Mononuclear cell (primary cell): ENCODE results near the gene CCDC116. TPM values are rescaled to one million over a fixed set of nuclear protein-coding genes. Genes with fewer than 3 reads are reported as not detected.
"Not testable (repeated sequence)": the region's sequence is repeated elsewhere in the genome, so short reads cannot be mapped to it uniquely, and the experiment has no call there.

Source experiments
- H3K27me3 ChIP-seq: 2 replicates; pipeline ENCODE4 v1.6.0; 2011; ENCODE audit warnings: low read length, control low read depth; ENCODE audit not compliant: insufficient read depth
- H3K4me1 ChIP-seq: 2 replicates; pipeline ENCODE4 v1.5.1; 2011; ENCODE audit warnings: mild to moderate bottlenecking, low read length, control low read depth; ENCODE audit not compliant: insufficient read depth
- H3K4me3 ChIP-seq: 2 replicates; pipeline ENCODE4 v1.5.1; 2011; ENCODE audit warnings: mild to moderate bottlenecking, low read length, moderate library complexity
- H3K9me3 ChIP-seq: 2 replicates; pipeline ENCODE4 v1.5.1; 2011; ENCODE audit warnings: low read depth, mild to moderate bottlenecking, control low read depth, low read length
- total RNA-seq: library from RNA; depleted of rRNA; stranded (reverse); fragments of >200 nt; gene quantifications from one replicate; pipeline ENCODE4 v1.2.3, GENCODE V29; 2012

Gene CCDC116
- total RNA-seq, 1 donor, result not detected

- Histone ChIP-seq H3K9me3 (no peaks in the 10 kb centered on the region), H3K4me3 (no peak overlapping the region), H3K27me3 (no peaks in the 10 kb centered on the region), H3K4me1 (peaks cover 7% of the 10 kb centered on the region)
Measured at GRCh38 chr22:21672107-21672629, 39.6 kb downstream of the CCDC116 start.

GRCh38 chr22:21673534-21674321 is 41.2 kb downstream of the CCDC116 start:
- Histone ChIP-seq H3K4me3 (no peak overlapping the region), H3K4me1 (no peaks in the 10 kb centered on the region), H3K27me3 (no peaks in the 10 kb centered on the region), H3K9me3 (no peaks in the 10 kb centered on the region)

DNA sequence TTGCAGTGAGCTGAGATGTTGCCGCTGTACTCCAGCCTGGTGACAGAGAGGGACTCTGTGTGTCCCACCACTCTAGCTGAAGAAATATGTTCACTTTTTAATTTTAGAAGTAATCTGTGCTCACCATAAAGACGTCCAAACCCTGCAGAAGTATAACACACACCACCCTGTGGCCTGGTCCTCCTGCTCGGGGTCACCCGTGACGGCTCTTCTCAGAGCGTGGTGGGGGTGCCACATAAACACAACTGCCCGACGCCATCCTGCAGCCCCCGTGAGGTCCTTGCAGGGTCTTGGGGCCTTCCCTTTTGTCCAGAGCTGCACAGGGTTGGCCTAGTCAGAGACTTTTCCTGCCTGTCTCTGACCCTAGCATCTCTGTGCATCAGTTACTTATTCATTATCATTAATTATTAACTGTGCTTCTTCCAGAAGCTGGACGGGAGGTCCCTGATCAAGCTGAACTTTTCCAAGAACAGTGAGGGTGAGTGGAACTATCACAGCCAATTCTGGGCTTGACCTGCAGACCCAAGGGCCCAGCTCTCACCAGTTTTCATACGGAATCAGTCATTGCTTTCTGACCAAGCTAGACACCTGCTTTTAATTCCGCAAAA is 42.2 kb downstream of the CCDC116 start:
- Histone ChIP-seq H3K27me3 (no peaks in the 10 kb centered on the region), H3K4me3 (no peak overlapping the region), H3K4me1 (no peaks in the 10 kb centered on the region), H3K9me3 (no peaks in the 10 kb centered on the region)

- Histone ChIP-seq H3K9me3 (no peaks in the 10 kb centered on the region), H3K27me3 (no peaks in the 10 kb centered on the region), H3K4me3 (no peak overlapping the region), H3K4me1 (no peaks in the 10 kb centered on the region)
Measured at GRCh38 chr22:21677606-21678443, 45.3 kb downstream of the CCDC116 start.

- not testable (repeated sequence) for H3K9me3 ChIP-seq, H3K4me1 ChIP-seq, H3K4me3 ChIP-seq, H3K27me3 ChIP-seq
Measured at GRCh38 chr22:21678842-21679241, 46.3 kb downstream of the CCDC116 start.

GRCh38 chr22:21679383-21679782 is 46.8 kb downstream of the CCDC116 start:
- Histone ChIP-seq H3K27me3 (no peaks in the 10 kb centered on the region), H3K4me1 (no peaks in the 10 kb centered on the region), H3K9me3 (no peaks in the 10 kb centered on the region), H3K4me3 (no peak overlapping the region)

DNA sequence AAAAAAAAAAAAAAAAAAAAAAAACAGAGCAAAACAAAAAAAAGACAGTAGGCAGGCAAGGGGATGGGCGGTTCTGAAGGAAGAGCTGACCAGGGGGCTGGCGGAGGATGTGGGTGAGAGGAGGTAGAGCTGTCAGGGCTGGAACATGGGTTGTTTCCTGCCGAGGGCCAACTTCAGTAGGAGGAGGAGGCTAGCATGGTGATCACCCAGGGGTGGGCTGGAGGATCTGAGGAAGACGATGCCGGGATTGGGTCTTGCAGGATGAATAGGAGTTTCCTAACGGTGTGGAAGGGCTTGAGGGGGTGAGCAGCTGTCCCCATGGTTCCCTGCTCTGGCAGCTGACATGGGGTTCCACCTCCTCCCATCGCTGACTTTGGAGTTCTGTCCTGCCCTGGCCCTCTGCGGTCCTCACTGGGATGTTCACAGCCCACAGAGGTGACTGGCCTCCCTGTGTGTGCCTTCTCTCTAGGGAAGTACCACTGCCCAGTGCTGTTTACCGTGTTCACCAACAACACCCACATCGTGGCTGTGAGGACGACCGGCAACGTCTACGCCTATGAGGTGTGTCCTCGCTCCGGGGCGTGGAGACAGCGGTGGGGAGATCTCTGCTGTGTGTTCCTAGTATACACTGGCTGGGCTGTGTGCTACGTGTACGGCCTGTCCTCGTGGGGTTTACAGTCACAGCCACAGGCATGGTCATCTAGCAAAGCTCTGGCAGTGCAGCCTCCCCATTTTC is 48.4 kb downstream of the CCDC116 start:
- no peaks in the 10 kb centered on the region for H3K27me3 ChIP-seq
- no peaks in the 10 kb centered on the region for H3K9me3 ChIP-seq
- H3K4me1 ChIP-seq, result no peaks in the 10 kb centered on the region
- H3K4me3 ChIP-seq, result no peak overlapping the region

DNA sequence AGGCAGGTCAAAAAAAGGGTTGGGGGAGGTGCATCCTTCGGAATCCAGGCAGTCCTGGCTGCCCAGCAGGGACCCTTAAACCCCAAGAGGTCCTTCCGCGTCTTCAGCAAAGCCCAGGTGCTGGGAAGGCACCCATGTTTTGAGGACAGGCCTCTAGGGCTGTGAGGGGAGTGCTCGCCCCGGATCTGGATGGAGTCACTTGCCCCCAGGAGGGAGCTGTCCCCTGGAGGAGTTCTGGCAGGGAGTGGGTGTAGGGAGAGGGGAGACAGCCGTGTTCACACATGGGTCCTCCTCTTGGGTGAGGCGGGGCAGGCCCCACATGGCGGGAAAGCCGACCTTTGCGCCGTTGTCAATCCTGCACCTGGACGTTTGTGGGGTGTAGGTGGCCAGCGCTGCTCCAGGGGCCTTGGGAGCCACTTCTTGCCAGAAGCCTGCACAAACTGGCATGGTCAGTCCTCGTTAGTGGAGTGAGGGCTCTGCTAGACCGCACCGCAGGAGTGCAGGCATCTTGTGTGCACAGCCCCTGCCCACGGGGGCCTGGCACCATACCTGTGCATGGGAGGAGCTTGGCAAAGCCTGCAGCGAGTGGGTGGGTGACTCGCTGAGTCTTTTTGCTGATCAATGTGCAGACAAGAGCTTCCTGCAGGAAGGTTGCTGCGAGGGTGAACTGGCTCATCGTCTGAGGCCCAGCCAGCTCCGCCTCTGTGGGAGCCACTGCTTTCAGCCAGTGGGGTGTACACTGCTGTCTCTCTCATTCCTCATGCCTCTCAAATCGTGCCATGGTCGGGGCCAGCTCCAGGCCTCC is 49.2 kb downstream of the CCDC116 start:
- Histone ChIP-seq H3K4me1 (no peaks in the 10 kb centered on the region), H3K9me3 (no peaks in the 10 kb centered on the region)

GRCh38 chr22:21682385-21683175 is 50.0 kb downstream of the CCDC116 start:
- no peaks in the 10 kb centered on the region for H3K4me1 ChIP-seq
- no peaks in the 10 kb centered on the region for H3K27me3 ChIP-seq
- H3K9me3 ChIP-seq, result no peaks in the 10 kb centered on the region

More for the DNA sequence above, 49.2 kb downstream of the CCDC116 start:
- Histone ChIP-seq H3K4me3 (no peak overlapping the region), H3K27me3 (no peaks in the 10 kb centered on the region)

GRCh38 chr22:21683401-21683811 is 50.8 kb downstream of the CCDC116 start:
- H3K27me3 ChIP-seq, result no peaks in the 10 kb centered on the region
- no peak overlapping the region for H3K4me3 ChIP-seq
- H3K9me3 ChIP-seq, result no peaks in the 10 kb centered on the region
- no peaks in the 10 kb centered on the region for H3K4me1 ChIP-seq

More at GRCh38 chr22:21682385-21683175, 50.0 kb downstream of the CCDC116 start:
- no peak overlapping the region for H3K4me3 ChIP-seq

- Histone ChIP-seq H3K4me3 (no peak overlapping the region), H3K4me1 (no peaks in the 10 kb centered on the region), H3K27me3 (no peaks in the 10 kb centered on the region), H3K9me3 (no peaks in the 10 kb centered on the region)
Measured at GRCh38 chr22:21684492-21685163, 52.1 kb downstream of the CCDC116 start.

DNA sequence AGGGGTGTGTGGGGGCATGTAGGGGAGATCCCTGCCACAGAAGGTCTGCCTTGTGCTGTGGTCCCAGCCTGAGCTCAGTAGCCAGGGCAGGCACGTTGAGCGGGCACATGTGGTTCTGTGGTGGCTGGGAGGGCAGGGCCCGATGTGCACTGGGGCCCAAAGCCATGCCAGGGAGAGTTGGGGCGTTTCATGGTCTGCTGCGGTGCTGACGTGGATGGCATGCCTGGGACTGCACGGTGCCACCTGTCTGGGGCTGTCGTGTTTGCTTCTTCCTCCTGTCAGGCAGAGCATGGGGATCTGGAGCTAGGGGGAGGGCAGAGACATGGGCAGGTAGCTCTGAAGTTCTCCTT is 52.6 kb downstream of the CCDC116 start:
- Histone ChIP-seq H3K4me1 (no peaks in the 10 kb centered on the region), H3K9me3 (no peaks in the 10 kb centered on the region), H3K27me3 (no peaks in the 10 kb centered on the region), H3K4me3 (no peak overlapping the region)

DNA sequence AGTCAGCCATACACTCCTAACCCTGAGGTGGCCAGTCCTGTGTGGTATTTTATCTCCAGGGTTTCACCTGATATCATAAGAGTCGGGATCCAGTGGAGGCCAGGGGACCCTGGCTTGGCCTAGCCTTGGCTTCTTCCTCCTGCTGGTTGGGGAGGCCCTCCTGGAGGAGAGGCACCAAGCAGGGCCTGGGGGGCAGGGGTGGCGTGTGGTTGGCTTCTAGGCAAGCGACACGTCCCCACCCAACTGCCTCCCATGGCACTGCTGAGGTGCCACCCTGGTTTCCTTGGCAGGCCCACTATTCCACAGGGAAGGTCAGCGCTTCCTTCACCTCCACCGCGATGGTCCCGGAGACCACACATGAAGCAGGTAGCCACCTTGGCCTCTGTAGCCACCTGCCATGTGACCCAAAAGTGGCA is 53.6 kb downstream of the CCDC116 start:
- no peaks in the 10 kb centered on the region for H3K4me1 ChIP-seq
- no peaks in the 10 kb centered on the region for H3K9me3 ChIP-seq
- no peak overlapping the region for H3K4me3 ChIP-seq
- H3K27me3 ChIP-seq, result no peaks in the 10 kb centered on the region
